ENCODE data around the gene SH3BP5L. TPM values are rescaled to one million over a fixed set of nuclear protein-coding genes. Genes with fewer than 3 reads are reported as not detected.
"Not testable (repeated sequence)": the region's sequence is repeated elsewhere in the genome, so short reads cannot be mapped to it uniquely, and the experiment has no call there.

Gene SH3BP5L
- total RNA-seq, 4 donors from 2014 or later, result 21.9 to 38.7 (median 28.4) TPM

DNA sequence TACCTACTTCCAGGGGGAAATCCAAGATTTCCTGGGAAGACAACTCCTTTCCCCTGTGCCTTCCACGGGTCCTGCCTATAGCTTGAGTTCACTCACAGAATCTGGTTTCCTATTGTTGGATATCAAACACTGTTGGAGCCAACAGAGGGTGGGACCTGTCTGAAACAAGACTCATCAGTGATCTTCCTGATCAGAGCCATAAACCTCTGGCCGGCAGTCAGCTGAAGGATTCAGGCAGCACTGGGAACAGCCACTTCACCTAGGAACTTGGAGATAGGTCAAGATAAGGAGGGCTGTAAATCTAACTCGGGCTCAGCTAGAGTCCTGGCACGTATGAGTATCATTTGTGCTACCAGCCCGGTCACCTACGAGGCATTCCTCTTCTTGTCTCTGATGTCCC is 23.3 kb downstream of the SH3BP5L start:
- ATAC-seq, result no peak
- Histone ChIP-seq H3K36me3 (no peaks in the 10 kb centered on the region), H3K9me3 (no peaks in the 10 kb centered on the region), H3K4me1 (peaks cover 0 to 12% (median 0%) of the 10 kb centered on the region in 3 donors), H3K4me3 (no peak overlapping the region), H3K27ac (no peak overlapping the region), H3K27me3 (no peaks in the 10 kb centered on the region)
- 84 to 88% methylated on average over 4 to 5 of the region's 6 CpGs for WGBS, 2 donors (ENCODE audit: low coverage in 1 of 2)
- TF ChIP-seq POLR2AphosphoS5 (IDR thresholded peaks at IDR 0.05) (no peak), EP300 (IDR thresholded peaks at IDR 0.05) (no peak), POLR2A (IDR thresholded peaks at IDR 0.05) (no peak)
- TF ChIP-seq, protein P1, sequence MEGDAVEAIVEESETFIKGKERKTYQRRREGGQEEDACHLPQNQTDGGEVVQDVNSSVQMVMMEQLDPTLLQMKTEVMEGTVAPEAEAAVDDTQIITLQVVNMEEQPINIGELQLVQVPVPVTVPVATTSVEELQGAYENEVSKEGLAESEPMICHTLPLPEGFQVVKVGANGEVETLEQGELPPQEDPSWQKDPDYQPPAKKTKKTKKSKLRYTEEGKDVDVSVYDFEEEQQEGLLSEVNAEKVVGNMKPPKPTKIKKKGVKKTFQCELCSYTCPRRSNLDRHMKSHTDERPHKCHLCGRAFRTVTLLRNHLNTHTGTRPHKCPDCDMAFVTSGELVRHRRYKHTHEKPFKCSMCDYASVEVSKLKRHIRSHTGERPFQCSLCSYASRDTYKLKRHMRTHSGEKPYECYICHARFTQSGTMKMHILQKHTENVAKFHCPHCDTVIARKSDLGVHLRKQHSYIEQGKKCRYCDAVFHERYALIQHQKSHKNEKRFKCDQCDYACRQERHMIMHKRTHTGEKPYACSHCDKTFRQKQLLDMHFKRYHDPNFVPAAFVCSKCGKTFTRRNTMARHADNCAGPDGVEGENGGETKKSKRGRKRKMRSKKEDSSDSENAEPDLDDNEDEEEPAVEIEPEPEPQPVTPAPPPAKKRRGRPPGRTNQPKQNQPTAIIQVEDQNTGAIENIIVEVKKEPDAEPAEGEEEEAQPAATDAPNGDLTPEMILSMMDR (IDR thresholded peaks at IDR 0.05), result no peak

DNA sequence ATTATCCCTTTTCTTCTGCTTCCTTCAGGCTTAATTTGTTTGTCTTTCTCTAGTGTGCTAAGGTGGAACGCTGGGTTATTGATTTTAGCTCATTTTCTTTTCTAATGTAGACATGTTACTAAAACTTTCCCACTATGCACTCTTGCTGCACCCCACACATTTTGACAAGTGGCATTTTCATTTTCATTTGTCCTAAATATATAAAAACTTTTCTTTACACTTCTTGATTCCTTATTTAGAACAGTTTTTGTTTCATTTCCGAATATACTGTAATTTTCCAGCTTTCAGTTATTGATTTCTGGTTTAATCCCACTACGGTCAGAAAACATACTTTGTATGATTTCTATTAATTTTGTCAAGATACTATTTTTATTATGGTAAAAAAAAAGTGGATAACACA is 25.3 kb downstream of the SH3BP5L start:
- Histone ChIP-seq H3K27me3 (peaks cover 4% of the 10 kb centered on the region), H3K9me3 (peaks cover 0 to 8% (median 0%) of the 10 kb centered on the region in 3 donors), H3K36me3 (no peaks in the 10 kb centered on the region), H3K4me1 (no peaks in the 10 kb centered on the region), H3K27ac (no peak overlapping the region), H3K4me3 (no peak overlapping the region)
- no peak for ATAC-seq
- 77 to 87% methylated on average over 3 of the region's 3 CpGs for WGBS, 2 donors (ENCODE audit: low coverage in 1 of 2)
- TF ChIP-seq, protein P1 (IDR thresholded peaks at IDR 0.05), result no peak
- no peak for TF ChIP-seq EP300 (IDR thresholded peaks at IDR 0.05)
- TF ChIP-seq POLR2AphosphoS5 (IDR thresholded peaks at IDR 0.05), result no peak
- no peak for TF ChIP-seq POLR2A (IDR thresholded peaks at IDR 0.05)

DNA sequence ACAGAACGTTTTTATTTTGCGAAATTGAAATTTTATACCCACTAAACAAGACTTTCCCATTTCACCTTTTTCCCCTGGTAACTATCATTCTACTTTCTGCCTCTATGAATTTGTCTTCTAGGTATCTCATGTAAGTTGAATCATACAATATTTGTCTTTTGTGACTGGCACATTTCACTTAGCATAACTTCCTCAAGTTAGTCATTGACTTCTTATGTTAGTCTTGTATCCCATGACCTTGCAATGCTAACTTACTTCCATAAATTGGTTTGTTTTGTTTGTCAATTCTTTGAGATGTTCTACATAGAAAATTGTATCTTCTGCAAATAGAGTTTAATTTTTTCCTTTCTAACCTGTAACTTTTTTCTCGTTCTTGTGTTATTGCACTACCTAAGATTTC is 26.9 kb downstream of the SH3BP5L start:
- no peaks in the 10 kb centered on the region for H3K36me3 ChIP-seq
- peaks cover 0 to 25% (median 0%) of the 10 kb centered on the region in 3 donors for H3K9me3 ChIP-seq
- no peak overlapping the region for H3K27ac ChIP-seq
- TF ChIP-seq EP300 (IDR thresholded peaks at IDR 0.05), result no peak
- no peak for TF ChIP-seq POLR2AphosphoS5 (IDR thresholded peaks at IDR 0.05)
- TF ChIP-seq, protein P1 (IDR thresholded peaks at IDR 0.05), result no peak
- TF ChIP-seq POLR2A (IDR thresholded peaks at IDR 0.05), result no peak
- no peak overlapping the region for H3K4me3 ChIP-seq
- no peaks in the 10 kb centered on the region for H3K4me1 ChIP-seq
- ATAC-seq, result no peak
- WGBS, 2 donors (ENCODE audit: low coverage in 1 of 2), result 69 to 86% methylated on average over 2 to 3 of the region's 3 CpGs
- H3K27me3 ChIP-seq, result peaks cover 4% of the 10 kb centered on the region

DNA sequence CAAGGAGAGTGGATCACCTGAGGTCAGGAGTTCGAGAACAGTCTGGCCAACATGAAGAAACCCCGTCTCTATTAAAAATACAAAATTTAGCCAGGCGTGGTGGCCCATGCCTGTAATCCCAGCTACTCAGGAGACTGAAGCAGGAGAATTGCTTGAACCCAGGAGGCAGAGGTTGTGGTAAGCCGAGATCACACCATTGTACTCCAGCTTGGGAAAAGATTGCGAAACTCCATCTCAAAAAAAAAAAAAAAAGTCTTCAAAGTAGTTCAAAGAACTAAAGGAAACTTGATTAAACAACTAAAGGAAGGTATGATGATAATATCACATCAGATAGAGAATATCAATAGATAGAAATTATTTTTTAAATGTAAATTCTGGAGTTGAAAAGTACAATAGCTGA is 31.1 kb downstream of the SH3BP5L start:
- not testable (repeated sequence) for H3K36me3 ChIP-seq, H3K4me3 ChIP-seq, ATAC-seq, H3K4me1 ChIP-seq, H3K27ac ChIP-seq, H3K27me3 ChIP-seq
- WGBS, 2 donors (ENCODE audit: low coverage in 1 of 2), result 86 to 88% methylated on average over 5 of the region's 5 CpGs
- H3K9me3 ChIP-seq, result peaks cover 0 to 35% (median 0%) of the 10 kb centered on the region in 3 donors

DNA sequence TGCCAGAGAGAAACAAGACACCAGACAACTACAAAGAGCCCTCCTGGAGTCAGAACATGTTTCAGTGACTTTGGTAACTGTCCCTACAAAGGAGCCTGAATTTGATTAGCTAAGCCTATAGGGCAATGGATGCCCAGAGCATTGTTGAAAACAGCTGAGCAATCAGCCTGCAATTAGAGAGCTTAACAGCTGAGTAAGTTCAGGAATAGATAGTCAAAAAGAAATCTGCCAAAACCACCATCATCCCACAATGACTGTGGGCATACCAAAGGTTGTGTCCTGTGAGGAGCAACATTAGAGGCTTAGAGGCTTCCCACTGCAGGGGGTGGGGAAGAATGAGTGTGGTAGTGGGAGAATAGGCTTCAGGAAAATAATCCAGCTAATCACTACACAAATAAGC is 32.1 kb downstream of the SH3BP5L start:
- no peak for TF ChIP-seq EP300 (IDR thresholded peaks at IDR 0.05)
- TF ChIP-seq POLR2AphosphoS5 (IDR thresholded peaks at IDR 0.05), result no peak
- TF ChIP-seq POLR2A (IDR thresholded peaks at IDR 0.05), result no peak
- TF ChIP-seq, protein P1 (IDR thresholded peaks at IDR 0.05), result no peak
- H3K27me3 ChIP-seq, result peaks cover 15% of the 10 kb centered on the region
- H3K9me3 ChIP-seq, result peaks cover 0 to 35% (median 0%) of the 10 kb centered on the region in 3 donors
- no peaks in the 10 kb centered on the region for H3K4me1 ChIP-seq
- H3K27ac ChIP-seq, result no peak overlapping the region
- no peaks in the 10 kb centered on the region for H3K36me3 ChIP-seq
- H3K4me3 ChIP-seq, result no peak overlapping the region
- ATAC-seq, result no peak

Data from gastroesophageal sphincter (tissue), 4 donors.